Endothelial cell of umbilical vein (primary cell): ENCODE measurements around the gene LGR6. TPM values are rescaled to one million over a fixed set of nuclear protein-coding genes. Genes with fewer than 3 reads are reported as not detected.

Experiments used
- BruUV-seq: library from RNA; stranded (reverse); fragments of 400-500 nt; replicated peaks from 2 replicates; lab custom pipeline; 2021; lab: Mats Ljungman, UMichigan
- CTCF ChIA-PET: fragments of 300-600, 350-600 bp; sonication (Branson Sonifier 250); formaldehyde crosslinking; loops from one replicate; lab custom pipeline; 2021; ENCODE audit warnings: antibody characterized with exemption, inconsistent platforms; lab: Charles Lee
- POLR2A ChIA-PET: fragments of 300-600, 350-600 bp; sonication (Branson Sonifier 250); formaldehyde crosslinking; loops from one replicate; lab custom pipeline; 2021; ENCODE audit warnings: antibody characterized with exemption, inconsistent platforms; lab: Charles Lee
- DNase-seq: peaks from one replicate; pipeline ENCODE4 v3.0.0-alpha.2; 2011; ENCODE audit warnings: low read depth, low spot score
- FAIRE-seq: peaks from 2 replicates; lab custom pipeline; 2011; peaks lifted over from hg19 to GRCh38; lab: Jason Lieb, UNC
- H2AFZ ChIP-seq: 2 replicates; pipeline ENCODE4 v1.6.0; 2012; ENCODE audit warnings: low read depth, low read length, control low read depth, inconsistent platforms
- H3K27ac ChIP-seq: 2 replicates; pipeline ENCODE4 v1.5.1; 2011; ENCODE audit warnings: low read depth, mild to moderate bottlenecking, control low read depth, low read length, moderate library complexity; ENCODE audit not compliant: insufficient read depth
- H3K27me3 ChIP-seq, 2 experiments: 2 replicates each; pipeline versions ENCODE4 v1.6.0 to v1.6.1; 2011; ENCODE audit warnings: low read length in 2 of 2, mixed read lengths in 1 of 2; ENCODE audit not compliant: control insufficient read depth in 2 of 2, insufficient read depth in 2 of 2
- H3K36me3 ChIP-seq, 2 experiments: 2 replicates in 1 of 2; 3 replicates in 1 of 2; pipeline ENCODE4 v1.5.1; 2011; ENCODE audit warnings: low read length in 2 of 2, mild to moderate bottlenecking in 1 of 2, moderate library complexity in 1 of 2; ENCODE audit not compliant: control insufficient read depth in 2 of 2, insufficient read depth in 2 of 2; ENCODE audit errors: extremely low read depth in 1 of 2
- H3K4me1 ChIP-seq: 3 replicates; pipeline ENCODE4 v1.5.1; 2011; ENCODE audit warnings: mild to moderate bottlenecking, low read length; ENCODE audit not compliant: control insufficient read depth, insufficient read depth; ENCODE audit errors: extremely low read depth
- H3K4me2 ChIP-seq: 2 replicates; pipeline ENCODE4 v1.6.1; 2011; ENCODE audit warnings: low read length, control low read depth, mixed read lengths; ENCODE audit not compliant: insufficient read depth
- H3K4me3 ChIP-seq, 3 experiments: fragments of 200-600 bp in 1 of 3; sonication (generic), shearing (Covaris generic) in 1 of 3; replicated peaks in 1 of 3; 2 replicates each; pipeline ENCODE4 v1.5.1; 2011 to 2016; ENCODE audit warnings: control low read depth in 3 of 3, low read length in 3 of 3, mild to moderate bottlenecking in 2 of 3, inconsistent platforms in 1 of 3, low read depth in 1 of 3, moderate library complexity in 1 of 3; ENCODE audit not compliant: insufficient read depth in 1 of 3
- H3K79me2 ChIP-seq: 2 replicates; pipeline ENCODE4 v1.6.0; 2012; ENCODE audit warnings: low read length, inconsistent platforms; ENCODE audit not compliant: control insufficient read depth, insufficient read depth
- H3K9ac ChIP-seq: replicated peaks from 2 replicates; pipeline ENCODE3; 2011; ENCODE audit warnings: low read length, control low read depth; ENCODE audit not compliant: insufficient read depth; ENCODE audit errors: extremely low read depth
- H3K9me1 ChIP-seq: replicated peaks from 3 replicates; pipeline ENCODE4 v1.6.0; 2011; ENCODE audit warnings: mild to moderate bottlenecking, low read length; ENCODE audit not compliant: control insufficient read depth, insufficient read depth; ENCODE audit errors: extremely low read depth
- H3K9me3 ChIP-seq: replicated peaks from 2 replicates; pipeline ENCODE4 v1.5.1; 2012; ENCODE audit warnings: low read length, inconsistent platforms; ENCODE audit not compliant: control insufficient read depth, insufficient read depth
- H4K20me1 ChIP-seq: replicated peaks from 2 replicates; pipeline ENCODE3; 2011; ENCODE audit warnings: mild to moderate bottlenecking, low read length; ENCODE audit not compliant: control insufficient read depth, insufficient read depth; ENCODE audit errors: extremely low read depth
- CTCF ChIP-seq, 2 donors: IDR thresholded peaks; 1 replicate in 1 of 2; 2 replicates in 1 of 2; pipeline ENCODE4 v1.5.1; 2011; ENCODE audit warnings: low read length in 2 of 2, mild to moderate bottlenecking in 2 of 2, moderate library complexity in 2 of 2, control low read depth in 1 of 2, inconsistent platforms in 1 of 2, low read depth in 1 of 2; ENCODE audit not compliant: insufficient read depth in 1 of 2; ENCODE audit errors: extremely low read depth in 1 of 2
- FOS ChIP-seq: IDR thresholded peaks from 2 replicates; pipeline ENCODE4 v1.6.1; 2011; ENCODE audit warnings: mild to moderate bottlenecking, low read length, moderate library complexity, borderline replicate concordance; ENCODE audit not compliant: insufficient read depth
- GATA2 ChIP-seq: IDR thresholded peaks from 2 replicates; pipeline ENCODE4 v1.7.0; 2011; ENCODE audit warnings: low read depth, mild to moderate bottlenecking, moderate library complexity, mixed read lengths, low read length; ENCODE audit not compliant: insufficient read length, insufficient read depth
- POLR2A ChIP-seq: IDR thresholded peaks from 2 replicates; pipeline ENCODE4 v1.6.1; 2012; ENCODE audit warnings: low read depth, mild to moderate bottlenecking, control low read depth, low read length
- POLR2AphosphoS5 ChIP-seq: IDR thresholded peaks from 2 replicates; pipeline ENCODE4 v1.6.1; 2012; ENCODE audit warnings: low read depth, mild to moderate bottlenecking, control low read depth, low read length, moderate library complexity; ENCODE audit not compliant: insufficient read depth
- dilution Hi-C: fragments of 300-500 bp; cut with MboI; formaldehyde crosslinking; loops from one replicate; pipeline ENCODE4 v1.15.0; 2019; ENCODE audit warnings: low sequenced_read_pairs; ENCODE audit not compliant: extremely low pct_ligation_motif_present
- intact Hi-C: fragments of 100-400 bp; cut with micrococcal nuclease; formaldehyde crosslinking; loops from one replicate; pipeline ENCODE4 v1.10.0; 2022
- polyA plus RNA-seq, 4 experiments: library from polyadenylated mRNA; depleted of rRNA in 3 of 4; stranded (reverse) in 3 of 4; unstranded in 1 of 4; fragments of >200 nt; gene quantifications; 2 replicates each; pipeline versions ENCODE4 v1.2.1 to v1.2.3, GENCODE V29; 2011 to 2012; ENCODE audit warnings: missing spikeins in 1 of 4
- total RNA-seq: library from RNA; stranded (reverse); gene quantifications from 2 replicates; pipeline ENCODE4 v1.2.3, GENCODE V29; 2021

Gene LGR6
- total and polyA plus RNA-seq, 2 donors (not counting 3 experiments of a cell fraction or from before 2014, with no cell fraction given), result not detected

DNA sequence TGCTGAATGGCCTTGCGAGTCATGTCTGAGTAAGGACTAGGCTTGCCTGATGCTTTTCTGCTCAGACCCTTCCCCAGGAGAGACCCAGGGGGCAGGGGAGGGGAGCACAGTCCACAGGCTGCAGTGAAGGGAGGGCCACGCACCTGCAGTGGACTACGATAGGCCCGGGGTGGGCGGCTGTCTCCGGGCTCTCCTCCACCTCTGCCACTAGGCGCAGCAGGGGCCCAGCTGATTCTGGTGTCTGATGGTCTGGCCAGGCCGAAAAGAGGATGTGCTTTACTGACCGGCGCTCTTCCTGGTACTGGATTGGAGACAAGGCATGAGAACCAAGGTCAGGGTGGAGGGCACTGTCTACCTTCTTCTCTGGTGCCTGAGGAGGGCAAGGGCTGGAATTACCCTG, 41.2 kb upstream of the LGR6 start:
- Histone ChIP-seq H3K27ac (no peak overlapping the region), H4K20me1 (no peaks in the 10 kb centered on the region), H3K36me3 (no peaks in the 10 kb centered on the region), H3K4me3 (no peak overlapping the region), H3K79me2 (no peaks in the 10 kb centered on the region), H3K9me1 (no peaks in the 10 kb centered on the region), H3K9me3 (no peaks in the 10 kb centered on the region), H3K27me3 (no peaks in the 10 kb centered on the region), H3K9ac (no peak overlapping the region), H2AFZ (no peak overlapping the region), H3K4me2 (no peak overlapping the region), H3K4me1 (peaks cover 11% of the 10 kb centered on the region)
- ChIA-PET CTCF (interaction anchor here (1.0 kb wide), 1 partner anchor 10 kb away, joined by 4 read pairs; no protein-coding TSS in a partner anchor), POLR2A (no interaction called here)
- DNase-seq, result no peak
- TF ChIP-seq POLR2AphosphoS5 (no peak), CTCF (IDR thresholded peaks at IDR 0.05; ENCODE audit: extremely low read depth in 1 of 2, insufficient read depth in 1 of 2, low read depth in 1 of 2, low read length in 2 of 2) (no peak), POLR2A (no peak), GATA2 (no peak), FOS (no peak)
- no TSS peak for BruUV-seq
- no peak for FAIRE-seq
- intact Hi-C loops, result no loop called here
- dilution Hi-C loops, result no loop called here

DNA sequence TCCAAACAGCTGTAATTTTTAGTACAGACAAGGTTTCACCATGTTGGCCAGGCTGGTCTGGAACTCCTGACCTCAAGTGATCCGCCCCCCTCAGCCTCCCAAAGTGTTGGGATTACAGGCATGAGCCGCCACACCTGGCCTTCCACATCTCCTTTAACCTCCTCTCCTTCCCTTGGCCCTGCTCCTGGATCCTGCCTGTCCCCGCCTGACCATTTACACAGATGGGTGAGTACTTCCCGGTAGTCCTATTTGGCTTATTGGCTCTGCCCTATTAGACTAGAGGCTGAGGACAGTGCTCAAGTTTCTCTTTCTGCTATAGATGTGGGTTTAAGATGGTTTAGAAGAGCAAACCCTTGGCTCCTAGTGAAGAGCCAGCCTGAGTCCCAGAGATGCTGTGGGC, 40.3 kb upstream of the LGR6 start:
- POLR2A ChIA-PET, result no interaction called here
- no TSS peak for BruUV-seq
- dilution Hi-C loops, result no loop called here

More for the DNA sequence above, 40.3 kb upstream of the LGR6 start:
- Histone ChIP-seq H3K27ac (no peak overlapping the region), H3K9me1 (no peaks in the 10 kb centered on the region), H3K9ac (no peak overlapping the region), H3K9me3 (no peaks in the 10 kb centered on the region), H3K27me3 (no peaks in the 10 kb centered on the region), H3K4me3 (no peak overlapping the region), H4K20me1 (no peaks in the 10 kb centered on the region), H3K4me2 (no peak overlapping the region), H2AFZ (no peak overlapping the region), H3K4me1 (peaks cover 11% of the 10 kb centered on the region), H3K79me2 (no peaks in the 10 kb centered on the region), H3K36me3 (no peaks in the 10 kb centered on the region)
- DNase-seq, result no peak
- FAIRE-seq, result no peak
- no peak for TF ChIP-seq POLR2AphosphoS5
- no peak for TF ChIP-seq GATA2
- TF ChIP-seq FOS, result no peak
- CTCF ChIA-PET, result interaction anchor here (1.0 to 2.0 kb wide), 2 partner anchors 9 to 10 kb away, joined by 4 to 6 read pairs; no protein-coding TSS in a partner anchor
- intact Hi-C loops, result no loop called here
